Lower lobe of right lung (tissue), 2 donors: ENCODE results near the gene NUDT8. TPM values are rescaled to one million over a fixed set of nuclear protein-coding genes. Genes with fewer than 3 reads are reported as not detected.
"Not testable (repeated sequence)": the region's sequence is repeated elsewhere in the genome, so short reads cannot be mapped to it uniquely, and the experiment has no call there.

Source experiments
- ATAC-seq, 2 donors: fragments of 200-7000 bp; cut with Tn5 transposase; one replicate each; pipeline ENCODE4 v1.9.1; 2020 to 2022; ENCODE audit warnings: mild to moderate bottlenecking in 2 of 2, moderate library complexity in 2 of 2
- DNase-seq: peaks from one replicate; pipeline ENCODE4 v3.0.0-alpha.2; 2020
- H3K27ac ChIP-seq: fragments of 200-600 bp; one replicate; pipeline ENCODE4 v1.8.0; 2022
- H3K27me3 ChIP-seq: fragments of 200-600 bp; one replicate; pipeline ENCODE4 v1.8.0; 2022; ENCODE audit warnings: low read depth
- H3K36me3 ChIP-seq: fragments of 200-600 bp; one replicate; pipeline ENCODE4 v1.8.0; 2022; ENCODE audit warnings: mild to moderate bottlenecking
- H3K4me1 ChIP-seq: fragments of 200-600 bp; one replicate; pipeline ENCODE4 v1.8.0; 2022
- H3K4me3 ChIP-seq: fragments of 200-600 bp; one replicate; pipeline ENCODE4 v1.8.0; 2022; ENCODE audit warnings: mild to moderate bottlenecking
- H3K9me3 ChIP-seq: fragments of 200-600 bp; one replicate; pipeline ENCODE4 v1.8.0; 2022
- CTCF ChIP-seq: fragments of 200-600 bp; IDR thresholded peaks from one replicate; pipeline ENCODE4 v1.8.0; 2022; ENCODE audit warnings: antibody characterized with exemption, mild to moderate bottlenecking
- intact Hi-C: fragments of 100-400 bp; cut with DNase I; formaldehyde crosslinking; loops from one replicate; pipeline ENCODE4 v1.11.0; 2022
- total RNA-seq: library from RNA; stranded (reverse); fragmentation: NEBNext Ultra II Directional; extraction: Animal tissue kit (Norgen Biotek cat#: 25700); gene quantifications from one replicate; pipeline ENCODE4 v1.2.1, GENCODE V29; 2021
- donor health status: DM: no; HTN: yes; CAD: no; lungs with severe emphysema.

Gene NUDT8
- total RNA-seq, 1 donor from 2014 or later, result 8.8 TPM

GRCh38 chr11:67601098-67601497, 28.6 kb downstream of the NUDT8 start:
- TF ChIP-seq CTCF, result no peak
- DNase-seq, result no peak
- Histone ChIP-seq H3K9me3 (no peaks in the 10 kb centered on the region), H3K27ac (no peak overlapping the region), H3K4me3 (no peak overlapping the region), H3K4me1 (peaks cover 3% of the 10 kb centered on the region), H3K36me3 (no peaks in the 10 kb centered on the region), H3K27me3 (no peaks in the 10 kb centered on the region)
- ATAC-seq, result no peak
- intact Hi-C loops, result no loop called here

DNA sequence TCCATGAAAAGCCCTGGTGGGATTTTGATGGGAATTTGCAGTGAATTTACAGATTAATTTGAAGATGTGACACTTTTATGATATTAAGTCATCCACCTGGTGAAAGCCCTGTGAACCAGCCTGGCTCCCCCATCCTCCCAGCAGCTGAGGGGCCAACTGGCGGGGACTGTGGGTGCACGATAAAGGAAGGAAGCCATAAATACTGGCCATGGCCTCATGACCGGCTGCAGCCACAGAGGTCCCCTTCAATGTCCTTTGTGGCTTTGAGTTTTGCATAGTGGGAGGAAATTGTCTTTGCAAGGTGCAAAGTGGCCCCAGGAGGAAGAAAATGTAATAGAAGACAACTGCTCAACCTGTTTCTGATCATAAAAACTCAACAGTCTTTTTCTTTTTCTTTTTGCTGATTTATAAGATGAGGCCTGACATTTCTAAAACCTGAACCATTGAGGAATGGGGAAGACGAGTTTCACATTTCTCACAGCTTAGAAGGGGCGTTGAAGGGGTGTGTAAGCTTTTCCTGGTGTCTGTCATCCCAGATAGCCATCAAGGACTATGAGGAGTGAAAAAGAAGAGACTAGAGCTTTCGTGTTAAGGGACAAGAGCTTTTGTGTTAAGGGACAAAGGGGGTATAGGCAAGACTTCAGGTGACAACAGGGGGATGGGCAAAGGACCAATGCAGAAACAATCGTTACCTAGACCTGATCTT, 29.3 kb downstream of the NUDT8 start:
- no peak for TF ChIP-seq CTCF
- no peaks in the 10 kb centered on the region for H3K36me3 ChIP-seq
- no peak overlapping the region for H3K27ac ChIP-seq
- H3K27me3 ChIP-seq, result no peaks in the 10 kb centered on the region
- no peaks in the 10 kb centered on the region for H3K4me1 ChIP-seq
- no peak overlapping the region for H3K4me3 ChIP-seq
- intact Hi-C loops, result no loop called here
- no peak for ATAC-seq
- DNase-seq, result no peak
- no peaks in the 10 kb centered on the region for H3K9me3 ChIP-seq

DNA sequence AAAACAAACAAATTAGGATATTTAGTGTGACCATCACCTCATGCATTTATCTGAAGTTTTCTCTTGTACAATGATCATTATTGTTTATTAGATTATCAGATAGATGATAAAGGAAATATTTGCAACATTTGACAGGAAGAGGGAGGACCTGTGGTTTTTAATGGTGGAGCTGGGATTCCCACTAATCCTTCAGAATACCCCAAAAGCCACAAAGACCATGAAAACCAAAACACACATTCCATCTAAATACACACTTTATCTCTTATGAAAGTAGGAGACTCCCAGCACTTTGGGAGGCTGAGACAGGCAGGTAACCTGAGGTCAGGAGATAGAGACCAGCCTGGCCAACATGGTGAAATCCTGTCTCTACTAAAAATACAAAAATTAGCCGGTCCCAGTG, 30.6 kb downstream of the NUDT8 start:
- DNase-seq, result no peak
- no peak overlapping the region for H3K4me3 ChIP-seq
- no peak for TF ChIP-seq CTCF
- no peaks in the 10 kb centered on the region for H3K36me3 ChIP-seq
- H3K27me3 ChIP-seq, result no peaks in the 10 kb centered on the region
- no peak overlapping the region for H3K27ac ChIP-seq
- ATAC-seq, result no peak
- H3K4me1 ChIP-seq, result no peaks in the 10 kb centered on the region
- intact Hi-C loops, result no loop called here
- H3K9me3 ChIP-seq, result no peaks in the 10 kb centered on the region

DNA sequence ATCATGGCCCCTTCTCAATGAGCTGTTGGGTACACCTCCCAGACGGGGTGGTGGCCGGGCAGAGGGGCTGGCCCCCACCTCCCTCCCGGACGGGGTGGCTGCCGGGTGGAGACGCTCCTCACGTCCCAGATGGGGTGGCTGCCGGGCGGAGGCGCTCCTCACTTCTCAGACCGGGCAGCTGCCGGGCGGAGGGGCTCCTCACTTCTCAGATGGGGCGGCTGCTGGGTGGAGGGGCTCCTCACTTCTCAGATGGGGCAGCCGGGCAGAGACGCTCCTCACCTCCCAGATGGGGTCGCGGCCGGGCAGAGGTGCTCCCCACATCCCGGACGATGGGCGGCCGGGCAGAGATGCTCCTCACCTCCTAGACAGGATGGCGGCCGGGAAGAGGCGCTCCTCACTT, 31.8 kb downstream of the NUDT8 start:
- H3K36me3 ChIP-seq, ATAC-seq, H3K27ac ChIP-seq, H3K27me3 ChIP-seq, H3K4me1 ChIP-seq, H3K9me3 ChIP-seq, intact Hi-C loops, DNase-seq, H3K4me3 ChIP-seq: not testable (repeated sequence)

DNA sequence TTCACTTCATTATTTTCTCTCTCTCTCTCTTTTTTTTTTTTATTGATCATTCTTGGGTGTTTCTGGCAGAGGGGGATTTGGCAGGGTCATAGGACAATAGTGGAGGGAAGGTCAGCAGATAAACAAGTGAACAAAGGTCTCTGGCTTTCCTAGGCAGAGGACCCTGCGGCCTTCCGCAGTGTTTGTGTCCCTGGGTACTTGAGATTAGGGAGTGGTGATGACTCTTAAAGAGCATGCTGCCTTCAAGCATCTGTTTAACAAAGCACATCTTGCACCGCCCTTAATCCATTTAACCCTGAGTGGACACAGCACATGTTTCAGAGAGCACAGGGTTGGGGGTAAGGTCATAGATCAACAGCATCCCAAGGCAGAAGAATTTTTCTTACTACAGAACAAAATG, 32.3 kb downstream of the NUDT8 start:
- H3K27me3 ChIP-seq, H3K9me3 ChIP-seq, H3K36me3 ChIP-seq, H3K4me1 ChIP-seq, H3K27ac ChIP-seq, H3K4me3 ChIP-seq, ATAC-seq, DNase-seq, intact Hi-C loops: not testable (repeated sequence)

- Histone ChIP-seq H3K4me1 (no peaks in the 10 kb centered on the region), H3K36me3 (no peaks in the 10 kb centered on the region), H3K9me3 (no peaks in the 10 kb centered on the region), H3K27ac (no peak overlapping the region), H3K4me3 (no peak overlapping the region), H3K27me3 (no peaks in the 10 kb centered on the region)
- TF ChIP-seq CTCF, result no peak
- DNase-seq (no peak), ATAC-seq (no peak)
- intact Hi-C loops, result no loop called here
Observed at GRCh38 chr11:67596753-67597300, 32.9 kb downstream of the NUDT8 start.
